Right atrium auricular region (tissue), 2 donors: ENCODE data around the gene SERPINE1. TPM values are rescaled to one million over a fixed set of nuclear protein-coding genes. Genes with fewer than 3 reads are reported as not detected.
"Not testable (repeated sequence)": the region's sequence is repeated elsewhere in the genome, so short reads cannot be mapped to it uniquely, and the experiment has no call there.

ENCODE experiments used
- DNase-seq: peaks from one replicate; pipeline ENCODE4 v3.0.0-alpha.2; 2019; ENCODE audit warnings: low spot score
- H3K27ac ChIP-seq, 2 donors: fragments of 200-600 bp; sonication (generic); 1 replicate in 1 of 2; 2 replicates in 1 of 2; pipeline ENCODE4 v1.5.1; 2016 to 2019
- H3K27me3 ChIP-seq, 2 donors: fragments of 200-600 bp; sonication (generic); one replicate each; pipeline versions ENCODE4 v1.5.1 to v1.6.0; 2017 to 2019
- H3K36me3 ChIP-seq: fragments of 200-600 bp; sonication (generic); one replicate; pipeline ENCODE4 v1.5.1; 2016
- H3K4me1 ChIP-seq, 2 donors: fragments of 200-600 bp; sonication (generic); one replicate each; pipeline versions ENCODE4 v1.5.1 to v1.6.0; 2017 to 2019
- H3K4me3 ChIP-seq, 2 donors: fragments of 200-600 bp; sonication (generic); 1 replicate in 1 of 2; 2 replicates in 1 of 2; pipeline ENCODE4 v1.5.1; 2017 to 2019; ENCODE audit warnings: mild to moderate bottlenecking in 1 of 2, moderate library complexity in 1 of 2
- H3K9me3 ChIP-seq, 2 donors: fragments of 200-600 bp; sonication (generic); one replicate each; pipeline ENCODE4 v1.5.1; 2019
- total RNA-seq, 2 donors: library from RNA; depleted of rRNA; stranded (reverse); fragments of >200 nt; gene quantifications; one replicate each; pipeline ENCODE4 v1.1.0, GENCODE V29; 2016
- TF ChIP-seq, protein P1 (sequence below), 2 donors: fragments of 200-600 bp; sonication (generic); IDR thresholded peaks; one replicate each; pipeline ENCODE4 v1.5.1; 2019; ENCODE audit warnings: antibody characterized with exemption in 2 of 2

The SERPINE1 gene
- total RNA-seq, 2 donors from 2014 or later = 28.0 to 40.8 TPM

DNA sequence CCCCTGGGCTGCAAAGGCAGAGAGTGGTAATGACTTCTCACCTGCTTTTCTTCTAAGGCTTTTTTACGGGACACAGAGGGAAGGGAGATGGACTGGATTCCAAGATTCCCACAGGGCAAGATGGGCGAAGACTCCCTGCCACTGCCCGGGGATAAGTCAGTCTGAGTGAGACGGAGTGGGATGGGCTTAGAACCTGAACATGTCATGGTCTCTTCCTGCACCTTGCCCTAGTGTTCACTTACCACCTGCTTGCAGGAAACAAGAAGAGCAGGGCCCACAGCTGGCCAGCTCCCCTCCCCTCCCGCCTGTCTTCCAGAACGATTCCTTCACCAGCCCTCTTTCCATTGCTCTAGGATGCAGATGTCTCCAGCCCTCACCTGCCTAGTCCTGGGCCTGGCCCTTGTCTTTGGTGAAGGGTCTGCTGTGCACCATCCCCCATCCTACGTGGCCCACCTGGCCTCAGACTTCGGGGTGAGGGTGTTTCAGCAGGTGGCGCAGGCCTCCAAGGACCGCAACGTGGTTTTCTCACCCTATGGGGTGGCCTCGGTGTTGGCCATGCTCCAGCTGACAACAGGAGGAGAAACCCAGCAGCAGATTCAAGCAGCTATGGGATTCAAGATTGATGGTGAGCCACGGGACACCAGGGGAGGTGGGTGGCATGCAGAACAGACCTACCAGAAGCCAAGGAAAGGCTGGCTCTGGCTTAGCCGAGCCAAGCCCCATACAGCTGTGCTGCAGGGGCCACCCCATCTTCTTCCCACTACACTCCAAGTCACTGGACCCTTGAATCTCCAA lies 1.3 kb downstream of the SERPINE1 start:
- Histone ChIP-seq H3K27me3 (no peaks in the 10 kb centered on the region), H3K36me3 (peaks cover 20% of the 10 kb centered on the region), H3K9me3 (no peaks in the 10 kb centered on the region), H3K4me1 (peaks cover 0 to 54% of the 10 kb centered on the region in 2 donors), H3K4me3 (peak overlapping the region; percentile 34 to 36), H3K27ac (no peak overlapping the region)
- no peak for DNase-seq
- TF ChIP-seq, protein P1, sequence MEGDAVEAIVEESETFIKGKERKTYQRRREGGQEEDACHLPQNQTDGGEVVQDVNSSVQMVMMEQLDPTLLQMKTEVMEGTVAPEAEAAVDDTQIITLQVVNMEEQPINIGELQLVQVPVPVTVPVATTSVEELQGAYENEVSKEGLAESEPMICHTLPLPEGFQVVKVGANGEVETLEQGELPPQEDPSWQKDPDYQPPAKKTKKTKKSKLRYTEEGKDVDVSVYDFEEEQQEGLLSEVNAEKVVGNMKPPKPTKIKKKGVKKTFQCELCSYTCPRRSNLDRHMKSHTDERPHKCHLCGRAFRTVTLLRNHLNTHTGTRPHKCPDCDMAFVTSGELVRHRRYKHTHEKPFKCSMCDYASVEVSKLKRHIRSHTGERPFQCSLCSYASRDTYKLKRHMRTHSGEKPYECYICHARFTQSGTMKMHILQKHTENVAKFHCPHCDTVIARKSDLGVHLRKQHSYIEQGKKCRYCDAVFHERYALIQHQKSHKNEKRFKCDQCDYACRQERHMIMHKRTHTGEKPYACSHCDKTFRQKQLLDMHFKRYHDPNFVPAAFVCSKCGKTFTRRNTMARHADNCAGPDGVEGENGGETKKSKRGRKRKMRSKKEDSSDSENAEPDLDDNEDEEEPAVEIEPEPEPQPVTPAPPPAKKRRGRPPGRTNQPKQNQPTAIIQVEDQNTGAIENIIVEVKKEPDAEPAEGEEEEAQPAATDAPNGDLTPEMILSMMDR (IDR thresholded peaks at IDR 0.05) = no peak

DNA sequence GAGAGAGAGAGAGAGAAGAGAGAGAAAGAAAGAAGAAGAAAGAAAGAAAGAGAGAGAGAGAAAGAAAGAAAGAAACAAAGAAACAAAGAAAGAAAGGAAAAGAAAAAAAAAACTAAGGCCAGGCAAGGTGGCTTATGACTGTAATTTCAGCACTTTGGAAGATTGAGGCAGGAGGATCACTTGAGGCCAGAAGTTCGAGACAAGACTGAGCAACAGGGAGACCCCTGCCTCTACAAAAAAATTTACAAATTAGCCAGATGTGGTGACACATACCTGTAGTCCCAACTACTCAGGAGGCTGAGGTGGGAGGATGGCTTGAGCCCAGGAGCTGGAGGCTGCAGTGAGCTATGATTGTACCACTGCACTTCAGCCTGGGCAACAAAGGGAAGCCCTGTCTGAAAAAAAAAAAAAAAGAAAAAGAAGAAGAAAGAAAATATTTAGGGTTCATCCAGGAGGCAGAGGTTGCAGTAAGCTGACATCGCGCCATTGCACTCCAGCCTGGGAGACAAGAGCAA lies 2.8 kb downstream of the SERPINE1 start:
- Histone ChIP-seq H3K9me3 (no peaks in the 10 kb centered on the region), H3K27me3 (no peaks in the 10 kb centered on the region), H3K4me3 (no peak overlapping the region), H3K27ac (no peak overlapping the region), H3K36me3 (peaks cover 20% of the 10 kb centered on the region), H3K4me1 (peaks cover 0 to 42% of the 10 kb centered on the region in 2 donors)
- DNase-seq = no peak
- TF ChIP-seq, protein P1 (IDR thresholded peaks at IDR 0.05) = no peak

DNA sequence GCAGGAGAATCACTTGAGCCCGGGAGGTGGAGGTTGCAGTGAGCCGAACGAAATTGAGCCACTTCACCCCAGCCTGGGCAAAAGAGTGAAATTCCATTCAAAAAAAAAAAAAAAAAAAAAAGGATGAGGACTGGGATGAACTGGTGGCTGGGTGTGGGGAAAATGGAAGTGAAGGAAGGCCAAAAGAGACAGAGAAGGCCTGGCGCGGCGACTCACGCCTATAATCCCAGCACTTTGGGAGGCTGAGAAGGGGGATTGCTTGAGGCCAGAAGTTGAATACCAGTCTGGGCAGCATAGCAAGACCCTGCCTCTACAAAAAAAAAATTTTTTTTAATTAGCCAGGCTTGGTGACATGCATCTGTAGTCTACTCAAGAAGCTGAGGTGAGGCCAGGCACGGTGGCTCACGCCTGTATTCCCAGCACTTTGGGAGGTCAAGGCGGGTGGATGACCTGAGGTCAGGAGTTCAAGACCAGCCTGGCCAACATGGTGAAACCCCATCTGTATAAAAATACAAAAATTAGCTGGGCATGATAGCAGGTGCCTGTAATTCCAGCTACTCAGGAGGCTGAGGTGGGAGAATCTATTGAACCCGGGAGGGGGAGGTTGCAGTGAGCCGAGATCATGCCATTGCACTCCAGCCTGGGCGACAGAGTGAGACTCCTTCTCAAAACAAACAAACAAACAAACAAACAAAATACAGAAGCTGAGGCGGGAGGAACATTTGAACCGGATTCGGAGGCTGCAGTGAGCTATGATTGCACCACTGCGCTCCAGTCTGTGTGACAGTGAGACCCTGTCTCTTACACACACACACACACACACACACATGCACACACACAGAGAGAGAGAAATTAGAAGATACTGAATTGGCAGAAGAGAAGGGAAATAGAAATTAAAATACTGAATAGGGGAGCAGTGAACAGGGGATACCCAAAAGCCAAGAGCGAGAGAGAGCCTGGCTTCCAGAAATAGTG lies 6.0 kb downstream of the SERPINE1 start:
- peaks cover 0 to 14% of the 10 kb centered on the region in 2 donors for H3K4me1 ChIP-seq

DNA sequence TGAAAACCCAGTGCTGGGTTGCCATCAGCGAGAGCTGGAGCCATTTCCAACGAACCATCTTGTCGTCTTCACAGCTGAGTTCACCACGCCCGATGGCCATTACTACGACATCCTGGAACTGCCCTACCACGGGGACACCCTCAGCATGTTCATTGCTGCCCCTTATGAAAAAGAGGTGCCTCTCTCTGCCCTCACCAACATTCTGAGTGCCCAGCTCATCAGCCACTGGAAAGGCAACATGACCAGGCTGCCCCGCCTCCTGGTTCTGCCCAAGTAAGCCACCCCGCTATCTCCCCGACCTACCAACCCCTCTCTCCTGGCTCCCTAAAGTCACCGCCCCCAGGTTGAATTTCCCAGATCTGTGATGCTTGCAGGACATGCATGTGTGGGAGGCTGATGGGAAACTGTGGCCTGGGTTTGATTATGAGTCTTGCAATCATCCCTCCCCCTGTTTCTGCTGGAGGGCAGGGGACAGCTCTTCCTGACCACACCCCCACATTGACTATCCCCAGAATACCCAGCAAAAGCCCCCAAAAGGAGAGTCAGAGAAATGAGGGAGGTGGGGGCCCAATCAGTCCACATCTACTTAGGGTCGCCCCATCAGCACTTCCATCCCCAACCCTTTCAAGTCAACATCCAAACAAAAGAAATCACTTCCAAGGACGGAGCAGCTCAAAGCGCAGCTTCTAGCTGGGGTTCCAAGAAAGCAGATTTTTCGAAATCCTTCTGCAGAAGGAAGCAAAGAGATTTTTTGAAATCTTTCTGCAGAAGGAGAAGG lies 6.9 kb downstream of the SERPINE1 start:
- no peak overlapping the region for H3K4me3 ChIP-seq
- H3K36me3 ChIP-seq = peaks cover 32% of the 10 kb centered on the region
- TF ChIP-seq, protein P1 (IDR thresholded peaks at IDR 0.05) = no peak
- no peaks in the 10 kb centered on the region for H3K9me3 ChIP-seq
- H3K27me3 ChIP-seq = no peaks in the 10 kb centered on the region
- H3K4me1 ChIP-seq = peaks cover 0 to 14% of the 10 kb centered on the region in 2 donors
- DNase-seq = no peak
- H3K27ac ChIP-seq = no peak overlapping the region

More for the DNA sequence above, 6.0 kb downstream of the SERPINE1 start:
- not testable (repeated sequence) for H3K4me3 ChIP-seq, H3K9me3 ChIP-seq, H3K27ac ChIP-seq, DNase-seq, H3K27me3 ChIP-seq
- peaks cover 32% of the 10 kb centered on the region for H3K36me3 ChIP-seq

DNA sequence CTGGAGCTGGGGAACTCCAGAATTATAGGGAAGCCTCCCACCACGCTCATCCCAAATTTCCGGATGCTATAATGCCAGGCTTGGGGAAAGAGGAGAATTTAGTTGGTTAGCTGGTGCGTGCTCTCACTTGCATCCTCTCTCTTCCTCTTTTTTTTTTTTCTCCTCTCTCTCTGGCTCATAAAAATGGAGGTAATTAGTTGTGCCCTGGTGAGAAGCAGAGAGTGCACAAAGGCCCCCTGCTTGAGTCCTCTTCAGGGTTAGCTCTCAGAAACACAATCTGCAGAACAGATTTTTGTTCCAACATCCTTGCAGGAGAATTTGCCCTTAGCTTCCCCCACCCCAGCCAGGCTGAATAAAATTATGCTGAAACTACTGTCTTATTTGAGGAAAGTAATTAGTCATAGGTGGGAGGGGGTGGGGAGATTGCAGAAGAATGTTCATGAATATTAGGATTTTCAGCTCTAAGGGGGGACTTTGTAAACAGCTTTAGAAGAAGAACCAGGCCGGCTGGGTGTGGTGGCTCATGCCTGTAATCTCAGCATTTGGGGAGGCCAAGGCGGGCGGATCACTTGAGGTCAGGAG lies 7.6 kb downstream of the SERPINE1 start:
- Histone ChIP-seq H3K9me3 (no peaks in the 10 kb centered on the region), H3K27me3 (no peaks in the 10 kb centered on the region), H3K27ac (no peak overlapping the region), H3K4me1 (peaks cover 0 to 17% of the 10 kb centered on the region in 2 donors), H3K36me3 (peaks cover 32% of the 10 kb centered on the region), H3K4me3 (no peak overlapping the region)
- DNase-seq = no peak
- TF ChIP-seq, protein P1 (IDR thresholded peaks at IDR 0.05) = no peak
